PFSK-1 (cell line): ENCODE data around the gene GZMH.

ENCODE experiments used
- FOXP2 ChIP-seq: optimal IDR thresholded peaks from 2 replicates; pipeline ENCODE3; 2011; ENCODE audit warnings: borderline replicate concordance, control low read depth, inconsistent platforms; ENCODE audit not compliant: insufficient read depth; ENCODE audit errors: extremely low read length, extremely low read depth
- SIN3A ChIP-seq: IDR thresholded peaks from 2 replicates; pipeline ENCODE4 v1.6.1; 2012; ENCODE audit warnings: mild to moderate bottlenecking, low read length, moderate library complexity, borderline replicate concordance; ENCODE audit not compliant: insufficient read depth

GRCh38 chr14:24563505-24563904 lies 46.0 kb downstream of the GZMH start:
- no peak for TF ChIP-seq FOXP2
- no peak for TF ChIP-seq SIN3A
